Ovary (tissue), 9 donors: ENCODE data around the gene DCST1. TPM values are rescaled to one million over a fixed set of nuclear protein-coding genes. Genes with fewer than 3 reads are reported as not detected.

Experiments used
- DNase-seq, 5 donors: peaks; one replicate each; pipeline ENCODE4 v3.0.0-alpha.2; 2019 to 2020
- H3K27ac ChIP-seq, 2 donors: fragments of 200-600 bp; one replicate each; pipeline versions ENCODE4 v1.5.1 to v1.8.0; 2019 to 2022
- H3K27me3 ChIP-seq: fragments of 200-600 bp; one replicate; pipeline ENCODE4 v1.8.0; 2022
- H3K36me3 ChIP-seq: fragments of 200-600 bp; sonication (generic); one replicate; pipeline ENCODE4 v1.5.1; 2019
- H3K4me1 ChIP-seq: one replicate; pipeline ENCODE4 v1.8.1; 2013; ENCODE audit warnings: mild to moderate bottlenecking, moderate library complexity; ENCODE audit not compliant: insufficient read depth
- H3K4me3 ChIP-seq: fragments of 200-600 bp; sonication (generic); one replicate; pipeline ENCODE4 v1.5.1; 2017
- H3K9me3 ChIP-seq, 2 donors: fragments of 200-600 bp in 1 of 2; sonication (generic) in 1 of 2; one replicate each; pipeline versions ENCODE4 v1.5.1 to v1.8.1; 2013 to 2019; ENCODE audit warnings: mild to moderate bottlenecking in 1 of 2, moderate library complexity in 1 of 2
- EP300 ChIP-seq: sonication (generic); formaldehyde crosslinking; IDR thresholded peaks from one replicate; pipeline ENCODE4 v1.6.1; 2017; ENCODE audit warnings: antibody characterized with exemption
- POLR2A ChIP-seq: fragments of 450-650 bp; IDR thresholded peaks from one replicate; pipeline ENCODE4 v1.6.1; 2017; ENCODE audit warnings: antibody characterized with exemption, mild to moderate bottlenecking, moderate library complexity
- WGBS, 3 donors: extraction: QIAGEN DNeasy Blood & Tissue Kit in 1 of 3; methylation state at CpG; one replicate each; pipeline versions ENCODE4 v1.1.5 to v1.1.7; 2013 to 2017; 5-methylcytosine and 5-hydroxymethylcytosine counted together
- intact Hi-C, 4 donors: fragments of 100-400 bp; cut with DNase I; formaldehyde crosslinking; loops; one replicate each; pipeline versions ENCODE4 v1.11.0 to v1.15.1; 2022 to 2023
- polyA plus RNA-seq, 2 donors: library from polyadenylated mRNA; stranded (reverse); fragments of 200-250 nt in 1 of 2; fragments of 350-450 nt in 1 of 2; fragmentation: Illumina TruSeq in 1 of 2; extraction: RNeasy Lipid Tissue Mini Kit (QIAGEN cat#74804) in 1 of 2; gene quantifications; one replicate each; pipeline ENCODE4 v1.2.3, GENCODE V29; 2013 to 2014
- total RNA-seq, 7 donors: library from RNA; depleted of rRNA in 2 of 7; stranded (reverse); fragments of >200 nt in 2 of 7; fragmentation: NEBNext Ultra II Directional in 3 of 7; extraction: Animal tissue kit (Norgen Biotek cat#: 25700) in 3 of 7; gene quantifications; one replicate each; pipeline versions ENCODE4 v1.1.0 to v1.2.4, GENCODE V29; 2016 to 2023
- TF ChIP-seq, protein P1 (sequence below), 3 donors: fragments of 450-650 bp in 2 of 3; fragments of 200-600 bp in 1 of 3; IDR thresholded peaks; one replicate each; pipeline versions ENCODE4 v1.5.1 to v1.8.0; 2016 to 2022; ENCODE audit warnings: antibody characterized with exemption in 3 of 3, mild to moderate bottlenecking in 1 of 3
- donor health status: DM: no; HTN: no; CAD: no; lungs with moderate emphysema.
- donor health status: DM: no; HTN: no; CAD: no.
- donor health status: Bipolar disorder and iron deficiency.
- donor health status: DM: yes; HTN: yes; CAD: no.
- donor health status: DM: no; HTN: no; CAD: no.
- donor health status: DM: yes; HTN: yes; CAD: no.

The DCST1 gene
- total and polyA plus RNA-seq, 9 donors = 0.06 to 0.80 (median 0.30) TPM; not detected in 4

GRCh38 chr1:155091071-155092051, 57.7 kb downstream of the DCST1 start:
- intact Hi-C loops = loop anchor here (2.0 to 5.0 kb wide), 3 partner anchors 36 to 77 kb away; partner anchors contain the start of gene EFNA1 (in 2 of the 4)
- WGBS, 3 donors = 17 to 22% (median 18%) methylated on average over 29 of the region's 29 CpGs

GRCh38 chr1:155092131-155092530, 58.5 kb downstream of the DCST1 start:
- intact Hi-C loops = loop anchor here (2.0 to 5.0 kb wide), 3 partner anchors 35 to 77 kb away; partner anchors contain the start of gene EFNA1 (in 2 of the 4)
- Histone ChIP-seq H3K4me3 (no peak overlapping the region), H3K27ac (no peak overlapping the region), H3K9me3 (no peaks in the 10 kb centered on the region), H3K27me3 (no peaks in the 10 kb centered on the region), H3K36me3 (no peaks in the 10 kb centered on the region), H3K4me1 (peaks cover 8% of the 10 kb centered on the region)
- 72 to 78% (median 74%) methylated on average over 6 of the region's 6 CpGs for WGBS, 3 donors
- TF ChIP-seq EP300 = no peak
- TF ChIP-seq POLR2A = no peak
- TF ChIP-seq, protein P1, sequence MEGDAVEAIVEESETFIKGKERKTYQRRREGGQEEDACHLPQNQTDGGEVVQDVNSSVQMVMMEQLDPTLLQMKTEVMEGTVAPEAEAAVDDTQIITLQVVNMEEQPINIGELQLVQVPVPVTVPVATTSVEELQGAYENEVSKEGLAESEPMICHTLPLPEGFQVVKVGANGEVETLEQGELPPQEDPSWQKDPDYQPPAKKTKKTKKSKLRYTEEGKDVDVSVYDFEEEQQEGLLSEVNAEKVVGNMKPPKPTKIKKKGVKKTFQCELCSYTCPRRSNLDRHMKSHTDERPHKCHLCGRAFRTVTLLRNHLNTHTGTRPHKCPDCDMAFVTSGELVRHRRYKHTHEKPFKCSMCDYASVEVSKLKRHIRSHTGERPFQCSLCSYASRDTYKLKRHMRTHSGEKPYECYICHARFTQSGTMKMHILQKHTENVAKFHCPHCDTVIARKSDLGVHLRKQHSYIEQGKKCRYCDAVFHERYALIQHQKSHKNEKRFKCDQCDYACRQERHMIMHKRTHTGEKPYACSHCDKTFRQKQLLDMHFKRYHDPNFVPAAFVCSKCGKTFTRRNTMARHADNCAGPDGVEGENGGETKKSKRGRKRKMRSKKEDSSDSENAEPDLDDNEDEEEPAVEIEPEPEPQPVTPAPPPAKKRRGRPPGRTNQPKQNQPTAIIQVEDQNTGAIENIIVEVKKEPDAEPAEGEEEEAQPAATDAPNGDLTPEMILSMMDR (IDR thresholded peaks at IDR 0.05) = no peak
- DNase-seq = no peak

More at GRCh38 chr1:155091071-155092051, 57.7 kb downstream of the DCST1 start:
- Histone ChIP-seq H3K27ac (no peak overlapping the region), H3K4me3 (no peak overlapping the region), H3K27me3 (no peaks in the 10 kb centered on the region), H3K36me3 (no peaks in the 10 kb centered on the region), H3K4me1 (peaks cover 8% of the 10 kb centered on the region), H3K9me3 (no peaks in the 10 kb centered on the region)
- DNase-seq = peak; percentile 70 to 87 (median 82)
- TF ChIP-seq POLR2A = no peak
- TF ChIP-seq, protein P1 (IDR thresholded peaks at IDR 0.05) = peak; percentile 90 to 93 (median 92)

DNA sequence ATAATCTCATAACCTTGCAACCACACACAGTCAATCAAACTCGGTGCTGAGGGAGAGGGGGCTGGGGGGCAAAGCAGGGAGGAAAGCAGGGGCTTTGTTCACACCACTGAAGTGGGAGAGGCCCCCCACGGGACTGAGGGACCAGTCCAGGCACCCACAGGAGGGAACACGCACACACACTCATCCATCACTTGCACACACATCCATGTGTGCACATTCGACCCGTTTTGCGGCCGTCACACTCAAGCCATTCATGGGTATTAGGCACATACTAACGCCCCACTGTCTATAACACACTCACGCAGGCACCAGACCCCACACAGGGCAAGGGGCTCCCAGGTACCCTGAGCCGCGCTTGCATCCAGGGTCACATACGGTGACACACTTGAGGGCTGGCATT, 59.0 kb downstream of the DCST1 start:
- Histone ChIP-seq H3K27ac (no peak overlapping the region), H3K36me3 (no peaks in the 10 kb centered on the region), H3K9me3 (no peaks in the 10 kb centered on the region), H3K27me3 (no peaks in the 10 kb centered on the region), H3K4me1 (peaks cover 8% of the 10 kb centered on the region), H3K4me3 (no peak overlapping the region)
- TF ChIP-seq, protein P1 (IDR thresholded peaks at IDR 0.05) = no peak
- TF ChIP-seq POLR2A = no peak
- no peak for TF ChIP-seq EP300
- no peak for DNase-seq
- 81 to 89% (median 88%) methylated on average over 12 of the region's 12 CpGs for WGBS, 3 donors
- intact Hi-C loops = loop anchor here (2.0 to 5.0 kb wide), 3 partner anchors 35 to 76 kb away; partner anchors contain the start of gene EFNA1 (in 2 of the 4)

- 2 to 7% (median 3%) methylated on average over 13 of the region's 13 CpGs for WGBS, 3 donors
- peak; percentile 62 to 74 (median 70) for DNase-seq
- peaks cover 8% of the 10 kb centered on the region for H3K4me1 ChIP-seq
- peak overlapping the region; percentile 24 to 34 for H3K27ac ChIP-seq
- TF ChIP-seq EP300 (no peak), POLR2A (no peak)
- TF ChIP-seq, protein P1 (IDR thresholded peaks at IDR 0.05) = peak in 1 of 3 donors; percentile 35
- no peaks in the 10 kb centered on the region for H3K27me3 ChIP-seq
- intact Hi-C loops = loop anchor here (2.0 to 5.0 kb wide), 3 partner anchors 33 to 75 kb away; partner anchors contain the start of gene EFNA1 (in 2 of the 4)
- no peaks in the 10 kb centered on the region for H3K36me3 ChIP-seq
- no peak overlapping the region for H3K4me3 ChIP-seq
- no peaks in the 10 kb centered on the region for H3K9me3 ChIP-seq
Observed at GRCh38 chr1:155093911-155094621, 60.4 kb downstream of the DCST1 start.
